Endothelial cell of umbilical vein (primary cell): ENCODE results near the gene RPP21. TPM values are rescaled to one million over a fixed set of nuclear protein-coding genes. Genes with fewer than 3 reads are reported as not detected.

ENCODE experiments used
- BruUV-seq: library from RNA; stranded (reverse); fragments of 400-500 nt; replicated peaks from 2 replicates; lab custom pipeline; 2021; lab: Mats Ljungman, UMichigan
- CTCF ChIA-PET: fragments of 300-600, 350-600 bp; sonication (Branson Sonifier 250); formaldehyde crosslinking; loops from one replicate; lab custom pipeline; 2021; ENCODE audit warnings: antibody characterized with exemption, inconsistent platforms; lab: Charles Lee
- POLR2A ChIA-PET: fragments of 300-600, 350-600 bp; sonication (Branson Sonifier 250); formaldehyde crosslinking; loops from one replicate; lab custom pipeline; 2021; ENCODE audit warnings: antibody characterized with exemption, inconsistent platforms; lab: Charles Lee
- DNase-seq: peaks from one replicate; pipeline ENCODE4 v3.0.0-alpha.2; 2011; ENCODE audit warnings: low read depth, low spot score
- FAIRE-seq: peaks from 2 replicates; lab custom pipeline; 2011; peaks lifted over from hg19 to GRCh38; lab: Jason Lieb, UNC
- H2AFZ ChIP-seq: 2 replicates; pipeline ENCODE4 v1.6.0; 2012; ENCODE audit warnings: low read depth, low read length, control low read depth, inconsistent platforms
- H3K27ac ChIP-seq: 2 replicates; pipeline ENCODE4 v1.5.1; 2011; ENCODE audit warnings: low read depth, mild to moderate bottlenecking, control low read depth, low read length, moderate library complexity; ENCODE audit not compliant: insufficient read depth
- H3K27me3 ChIP-seq, 2 experiments: 2 replicates each; pipeline versions ENCODE4 v1.6.0 to v1.6.1; 2011; ENCODE audit warnings: low read length in 2 of 2, mixed read lengths in 1 of 2; ENCODE audit not compliant: control insufficient read depth in 2 of 2, insufficient read depth in 2 of 2
- H3K36me3 ChIP-seq, 2 experiments: 2 replicates in 1 of 2; 3 replicates in 1 of 2; pipeline ENCODE4 v1.5.1; 2011; ENCODE audit warnings: low read length in 2 of 2, mild to moderate bottlenecking in 1 of 2, moderate library complexity in 1 of 2; ENCODE audit not compliant: control insufficient read depth in 2 of 2, insufficient read depth in 2 of 2; ENCODE audit errors: extremely low read depth in 1 of 2
- H3K4me1 ChIP-seq: 3 replicates; pipeline ENCODE4 v1.5.1; 2011; ENCODE audit warnings: mild to moderate bottlenecking, low read length; ENCODE audit not compliant: control insufficient read depth, insufficient read depth; ENCODE audit errors: extremely low read depth
- H3K4me2 ChIP-seq: 2 replicates; pipeline ENCODE4 v1.6.1; 2011; ENCODE audit warnings: low read length, control low read depth, mixed read lengths; ENCODE audit not compliant: insufficient read depth
- H3K4me3 ChIP-seq, 3 experiments: fragments of 200-600 bp in 1 of 3; sonication (generic), shearing (Covaris generic) in 1 of 3; replicated peaks in 1 of 3; 2 replicates each; pipeline ENCODE4 v1.5.1; 2011 to 2016; ENCODE audit warnings: control low read depth in 3 of 3, low read length in 3 of 3, mild to moderate bottlenecking in 2 of 3, inconsistent platforms in 1 of 3, low read depth in 1 of 3, moderate library complexity in 1 of 3; ENCODE audit not compliant: insufficient read depth in 1 of 3
- H3K79me2 ChIP-seq: 2 replicates; pipeline ENCODE4 v1.6.0; 2012; ENCODE audit warnings: low read length, inconsistent platforms; ENCODE audit not compliant: control insufficient read depth, insufficient read depth
- H3K9ac ChIP-seq: replicated peaks from 2 replicates; pipeline ENCODE3; 2011; ENCODE audit warnings: low read length, control low read depth; ENCODE audit not compliant: insufficient read depth; ENCODE audit errors: extremely low read depth
- H3K9me1 ChIP-seq: replicated peaks from 3 replicates; pipeline ENCODE4 v1.6.0; 2011; ENCODE audit warnings: mild to moderate bottlenecking, low read length; ENCODE audit not compliant: control insufficient read depth, insufficient read depth; ENCODE audit errors: extremely low read depth
- H3K9me3 ChIP-seq: replicated peaks from 2 replicates; pipeline ENCODE4 v1.5.1; 2012; ENCODE audit warnings: low read length, inconsistent platforms; ENCODE audit not compliant: control insufficient read depth, insufficient read depth
- H4K20me1 ChIP-seq: replicated peaks from 2 replicates; pipeline ENCODE3; 2011; ENCODE audit warnings: mild to moderate bottlenecking, low read length; ENCODE audit not compliant: control insufficient read depth, insufficient read depth; ENCODE audit errors: extremely low read depth
- CTCF ChIP-seq, 2 donors: IDR thresholded peaks; 1 replicate in 1 of 2; 2 replicates in 1 of 2; pipeline ENCODE4 v1.5.1; 2011; ENCODE audit warnings: low read length in 2 of 2, mild to moderate bottlenecking in 2 of 2, moderate library complexity in 2 of 2, control low read depth in 1 of 2, inconsistent platforms in 1 of 2, low read depth in 1 of 2; ENCODE audit not compliant: insufficient read depth in 1 of 2; ENCODE audit errors: extremely low read depth in 1 of 2
- EZH2 ChIP-seq: IDR thresholded peaks from 2 replicates; pipeline ENCODE4 v1.6.1; 2012; ENCODE audit warnings: borderline replicate concordance, low read depth, mild to moderate bottlenecking, moderate library complexity, low read length, inconsistent platforms; ENCODE audit not compliant: severe bottlenecking
- FOS ChIP-seq: IDR thresholded peaks from 2 replicates; pipeline ENCODE4 v1.6.1; 2011; ENCODE audit warnings: mild to moderate bottlenecking, low read length, moderate library complexity, borderline replicate concordance; ENCODE audit not compliant: insufficient read depth
- MYC ChIP-seq: IDR thresholded peaks from one replicate; pipeline ENCODE4 v1.6.1; 2011; ENCODE audit warnings: mild to moderate bottlenecking, low read depth, low read length
- POLR2A ChIP-seq: IDR thresholded peaks from 2 replicates; pipeline ENCODE4 v1.6.1; 2012; ENCODE audit warnings: low read depth, mild to moderate bottlenecking, control low read depth, low read length
- dilution Hi-C: fragments of 300-500 bp; cut with MboI; formaldehyde crosslinking; loops from one replicate; pipeline ENCODE4 v1.15.0; 2019; ENCODE audit warnings: low sequenced_read_pairs; ENCODE audit not compliant: extremely low pct_ligation_motif_present
- intact Hi-C: fragments of 100-400 bp; cut with micrococcal nuclease; formaldehyde crosslinking; loops from one replicate; pipeline ENCODE4 v1.10.0; 2022
- polyA plus RNA-seq, 4 experiments: library from polyadenylated mRNA; depleted of rRNA in 3 of 4; stranded (reverse) in 3 of 4; unstranded in 1 of 4; fragments of >200 nt; gene quantifications; 2 replicates each; pipeline versions ENCODE4 v1.2.1 to v1.2.3, GENCODE V29; 2011 to 2012; ENCODE audit warnings: missing spikeins in 1 of 4
- total RNA-seq: library from RNA; stranded (reverse); gene quantifications from 2 replicates; pipeline ENCODE4 v1.2.3, GENCODE V29; 2021
- TF ChIP-seq, protein P1 (sequence below): IDR thresholded peaks from 2 replicates; pipeline ENCODE4 v1.6.1; 2011; ENCODE audit not compliant: insufficient read depth, insufficient read length

The RPP21 gene
- total and polyA plus RNA-seq, 2 donors (not counting 3 experiments of a cell fraction or from before 2014, with no cell fraction given) = 35.3 to 101 TPM

- Histone ChIP-seq H3K4me3 (no peak overlapping the region), H3K27me3 (no peaks in the 10 kb centered on the region), H3K4me2 (no peak overlapping the region), H3K36me3 (peaks cover 0 to 4% of the 10 kb centered on the region in 2 experiments), H3K9me1 (no peaks in the 10 kb centered on the region), H3K27ac (no peak overlapping the region), H3K9ac (no peak overlapping the region), H4K20me1 (peaks cover 17% of the 10 kb centered on the region), H3K9me3 (no peaks in the 10 kb centered on the region), H2AFZ (no peak overlapping the region), H3K4me1 (peaks cover 2% of the 10 kb centered on the region), H3K79me2 (peaks cover 90% of the 10 kb centered on the region)
- no TSS peak for BruUV-seq
- ChIA-PET POLR2A (no interaction called here), CTCF (no interaction called here)
- FAIRE-seq (peak; percentile 8), DNase-seq (no peak)
- intact Hi-C loops = no loop called here
- TF ChIP-seq EZH2 (no peak), MYC (no peak), CTCF (IDR thresholded peaks at IDR 0.05; ENCODE audit: extremely low read depth in 1 of 2, insufficient read depth in 1 of 2, low read depth in 1 of 2, low read length in 2 of 2) (no peak), POLR2A (no peak), FOS (no peak)
- TF ChIP-seq, protein P1, sequence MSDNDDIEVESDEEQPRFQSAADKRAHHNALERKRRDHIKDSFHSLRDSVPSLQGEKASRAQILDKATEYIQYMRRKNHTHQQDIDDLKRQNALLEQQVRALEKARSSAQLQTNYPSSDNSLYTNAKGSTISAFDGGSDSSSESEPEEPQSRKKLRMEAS = no peak
- dilution Hi-C loops = no loop called here
Measured at GRCh38 chr6:30319146-30319835, 25.7 kb upstream of the RPP21 start.
